OCI-LY7 (cell line): ENCODE measurements around the gene COX7A2L. TPM values are rescaled to one million over a fixed set of nuclear protein-coding genes. Genes with fewer than 3 reads are reported as not detected.

Experiments used
- BruUV-seq: library from RNA; stranded (reverse); fragments of 400-500 nt; replicated peaks from 2 replicates; lab custom pipeline; 2021; lab: Mats Ljungman, UMichigan
- CTCF ChIA-PET: fragments of 300-600 bp; sonication (Branson Sonifier 250); formaldehyde crosslinking; loops from one replicate; lab custom pipeline; 2022; ENCODE audit warnings: antibody characterized with exemption; ENCODE audit not compliant: unreplicated experiment; lab: Charles Lee
- POLR2A ChIA-PET: fragments of 300-600 bp; sonication (Branson Sonifier 250); formaldehyde crosslinking; loops from one replicate; lab custom pipeline; 2022; ENCODE audit warnings: antibody characterized with exemption; lab: Charles Lee
- DNase-seq: peaks from one replicate; pipeline ENCODE4 v3.0.0-alpha.2; 2015; ENCODE audit warnings: low spot score
- H2AFZ ChIP-seq: fragments of 200-600 bp; sonication (generic), shearing (Covaris generic); 2 replicates; pipeline ENCODE4 v1.6.1; 2014; ENCODE audit warnings: mild to moderate bottlenecking, antibody characterized with exemption, low read length, moderate library complexity
- H3K27ac ChIP-seq: fragments of 200-600 bp; sonication (generic); 2 replicates; pipeline ENCODE4 v1.5.1; 2014; ENCODE audit warnings: mixed run types, low read depth, mild to moderate bottlenecking, moderate library complexity, low read length, inconsistent platforms; ENCODE audit not compliant: poor library complexity, severe bottlenecking
- H3K36me3 ChIP-seq: fragments of 200-600 bp; sonication (generic); 2 replicates; pipeline ENCODE4 v1.6.1; 2014; ENCODE audit warnings: mild to moderate bottlenecking, antibody characterized with exemption, low read length, moderate library complexity, mixed read lengths; ENCODE audit not compliant: insufficient read depth
- H3K4me1 ChIP-seq: fragments of 200-600 bp; sonication (generic); 2 replicates; pipeline ENCODE4 v1.5.1; 2014; ENCODE audit warnings: mild to moderate bottlenecking, low read length; ENCODE audit not compliant: insufficient read depth, poor library complexity, severe bottlenecking
- H3K4me2 ChIP-seq: fragments of 200-600 bp; sonication (generic); 2 replicates; pipeline ENCODE4 v1.6.1; 2014; ENCODE audit warnings: mild to moderate bottlenecking, low read length
- H3K4me3 ChIP-seq: fragments of 200-600 bp; sonication (generic); 2 replicates; pipeline ENCODE4 v1.5.1; 2014; ENCODE audit warnings: mild to moderate bottlenecking, low read depth, low read length; ENCODE audit not compliant: poor library complexity, severe bottlenecking
- H3K79me2 ChIP-seq: fragments of 200-600 bp; sonication (generic); 2 replicates; pipeline ENCODE4 v1.6.1; 2016; ENCODE audit warnings: low read depth, mild to moderate bottlenecking, low read length, moderate library complexity, mixed read lengths; ENCODE audit not compliant: insufficient read depth
- H3K9me2 ChIP-seq: fragments of 200-600 bp; sonication (generic); 2 replicates; pipeline ENCODE4 v1.6.1; 2016; ENCODE audit warnings: mild to moderate bottlenecking, low read length, mixed read lengths; ENCODE audit not compliant: insufficient read depth
- H3K9me3 ChIP-seq: fragments of 200-600 bp; sonication (generic); 2 replicates; pipeline ENCODE4 v1.6.1; 2014; ENCODE audit warnings: mild to moderate bottlenecking, mixed run types, low read length, mixed read lengths
- H4K20me1 ChIP-seq: fragments of 200-600 bp; sonication (generic); 2 replicates; pipeline ENCODE4 v1.6.1; 2014; ENCODE audit warnings: mild to moderate bottlenecking, antibody characterized with exemption, low read length, moderate library complexity, mixed read lengths; ENCODE audit not compliant: insufficient read depth
- EZH2phosphoT487 ChIP-seq: fragments of 200-600 bp; sonication (generic); IDR thresholded peaks from 2 replicates; pipeline ENCODE4 v1.6.1; 2018; ENCODE audit warnings: low read depth, borderline replicate concordance, mild to moderate bottlenecking, mixed run types, antibody characterized with exemption, low read length, moderate library complexity, mixed read lengths
- intact Hi-C: fragments of 100-400 bp; cut with micrococcal nuclease; formaldehyde crosslinking; loops from one replicate; pipeline ENCODE4 v1.10.0; 2022; ENCODE audit not compliant: unreplicated experiment
- total RNA-seq, 2 experiments: library from RNA; depleted of rRNA in 1 of 2; stranded (reverse); fragments of >200 nt in 1 of 2; shearing (Covaris generic) in 1 of 2; gene quantifications; 2 replicates each; pipeline ENCODE4 v1.2.3, GENCODE V29; 2014 to 2022
- TF ChIP-seq, protein P1 (sequence below): fragments of 200-600 bp; sonication (generic); conservative IDR thresholded peaks from 2 replicates; pipeline ENCODE4 v1.5.1; 2014; ENCODE audit warnings: mild to moderate bottlenecking, antibody characterized with exemption, low read length, moderate library complexity, mixed read lengths

The COX7A2L gene
- total RNA-seq, 2 experiments from 2014 or later: 118 to 121 TPM

DNA sequence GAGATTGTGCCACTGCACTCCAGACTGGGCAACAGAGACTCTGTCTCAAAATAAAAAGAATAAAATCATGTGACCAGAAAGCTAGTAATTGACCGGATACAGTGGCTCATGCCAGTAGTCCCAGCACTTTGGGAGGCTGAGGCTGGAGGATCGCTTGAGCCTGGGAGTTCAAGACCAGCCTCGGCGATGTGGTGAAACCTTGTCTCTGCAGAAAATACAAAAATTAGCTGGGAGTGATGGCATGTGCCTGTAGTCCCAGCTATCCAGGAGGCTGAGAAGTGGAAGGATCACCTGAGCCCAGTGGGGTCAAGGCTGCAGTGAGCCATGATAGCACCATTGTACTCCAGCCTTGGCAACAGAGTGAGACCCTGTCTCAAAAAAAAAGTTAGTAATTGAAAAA is 36.8 kb downstream of the COX7A2L start:
- Histone ChIP-seq H3K79me2 (no peaks in the 10 kb centered on the region), H3K4me3 (no peak overlapping the region), H3K9me3 (no peaks in the 10 kb centered on the region), H4K20me1 (no peaks in the 10 kb centered on the region), H3K9me2 (no peaks in the 10 kb centered on the region), H3K4me1 (no peaks in the 10 kb centered on the region), H2AFZ (no peak overlapping the region), H3K36me3 (peaks cover 34% of the 10 kb centered on the region), H3K4me2 (no peak overlapping the region), H3K27ac (no peak overlapping the region)
- intact Hi-C loops: no loop called here
- ChIA-PET CTCF (no interaction called here), POLR2A (interaction anchor here (1.3 kb wide), 1 partner anchor 22 kb away, joined by 3 read pairs; no protein-coding TSS in a partner anchor)
- TF ChIP-seq, protein P1, sequence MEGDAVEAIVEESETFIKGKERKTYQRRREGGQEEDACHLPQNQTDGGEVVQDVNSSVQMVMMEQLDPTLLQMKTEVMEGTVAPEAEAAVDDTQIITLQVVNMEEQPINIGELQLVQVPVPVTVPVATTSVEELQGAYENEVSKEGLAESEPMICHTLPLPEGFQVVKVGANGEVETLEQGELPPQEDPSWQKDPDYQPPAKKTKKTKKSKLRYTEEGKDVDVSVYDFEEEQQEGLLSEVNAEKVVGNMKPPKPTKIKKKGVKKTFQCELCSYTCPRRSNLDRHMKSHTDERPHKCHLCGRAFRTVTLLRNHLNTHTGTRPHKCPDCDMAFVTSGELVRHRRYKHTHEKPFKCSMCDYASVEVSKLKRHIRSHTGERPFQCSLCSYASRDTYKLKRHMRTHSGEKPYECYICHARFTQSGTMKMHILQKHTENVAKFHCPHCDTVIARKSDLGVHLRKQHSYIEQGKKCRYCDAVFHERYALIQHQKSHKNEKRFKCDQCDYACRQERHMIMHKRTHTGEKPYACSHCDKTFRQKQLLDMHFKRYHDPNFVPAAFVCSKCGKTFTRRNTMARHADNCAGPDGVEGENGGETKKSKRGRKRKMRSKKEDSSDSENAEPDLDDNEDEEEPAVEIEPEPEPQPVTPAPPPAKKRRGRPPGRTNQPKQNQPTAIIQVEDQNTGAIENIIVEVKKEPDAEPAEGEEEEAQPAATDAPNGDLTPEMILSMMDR: no peak
- TF ChIP-seq EZH2phosphoT487: no peak
- BruUV-seq: no TSS peak
- no peak for DNase-seq

DNA sequence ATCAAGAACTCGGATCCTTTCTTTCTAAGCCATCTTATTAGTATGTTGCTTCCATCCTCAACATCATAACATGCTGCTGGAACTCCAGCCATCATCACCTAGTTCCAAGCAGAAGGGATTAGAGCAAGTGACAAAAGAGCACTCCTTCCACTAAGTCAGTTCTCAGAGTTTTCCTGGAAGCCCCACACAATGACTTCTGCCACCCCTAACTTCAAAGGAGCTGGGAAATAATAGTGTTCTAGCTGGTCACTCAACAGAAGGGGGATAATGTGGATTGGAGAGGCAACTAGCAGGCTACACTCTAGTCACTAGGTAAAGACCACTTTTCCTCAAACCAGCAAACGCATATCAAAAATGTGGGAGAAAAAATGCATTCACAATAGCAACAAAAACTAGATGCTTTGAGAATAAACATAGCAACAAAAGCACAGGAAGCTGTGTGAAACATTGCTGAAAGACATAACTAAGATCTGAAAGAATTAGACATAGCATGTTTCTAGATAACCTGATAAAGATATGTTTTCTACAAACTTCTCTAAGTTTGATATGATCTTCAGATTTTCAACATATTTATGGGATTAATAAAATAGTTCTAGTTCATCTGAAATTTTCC is 39.5 kb downstream of the COX7A2L start:
- Histone ChIP-seq H3K4me3 (no peak overlapping the region), H3K4me2 (no peak overlapping the region), H3K9me2 (no peaks in the 10 kb centered on the region), H3K4me1 (no peaks in the 10 kb centered on the region), H3K9me3 (no peaks in the 10 kb centered on the region), H3K27ac (no peak overlapping the region), H3K79me2 (no peaks in the 10 kb centered on the region), H2AFZ (no peak overlapping the region), H3K36me3 (peaks cover 41% of the 10 kb centered on the region), H4K20me1 (no peaks in the 10 kb centered on the region)
- CTCF ChIA-PET: interaction anchor here (1.0 kb wide), 1 partner anchor 9 kb away, joined by 3 read pairs; no protein-coding TSS in a partner anchor
- no peak for DNase-seq
- POLR2A ChIA-PET: interaction anchor here (0.7 to 0.9 kb wide), 2 partner anchors 93 to 246 kb away, joined by 3 read pairs; no protein-coding TSS in a partner anchor
- BruUV-seq: no TSS peak
- intact Hi-C loops: no loop called here
- TF ChIP-seq EZH2phosphoT487: no peak
- TF ChIP-seq, protein P1: no peak

DNA sequence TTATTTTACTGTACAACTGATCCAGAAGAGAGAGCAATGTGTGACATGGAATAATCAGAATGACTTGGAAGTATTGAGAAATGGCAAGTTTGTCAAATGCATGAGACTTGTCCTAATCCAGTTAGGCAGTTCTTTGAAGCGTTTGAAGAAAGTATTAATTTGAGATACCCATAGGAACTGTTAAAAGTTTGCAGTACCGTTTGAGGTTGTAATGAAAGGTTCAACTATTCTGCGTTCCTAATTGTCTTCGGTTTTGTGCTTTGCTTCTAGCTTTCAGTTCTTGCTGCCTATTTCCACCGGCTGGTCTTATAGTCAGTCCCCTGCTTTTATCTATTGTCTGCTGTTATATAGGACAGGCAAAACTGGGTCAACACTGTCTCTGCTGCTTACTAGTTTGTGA is 41.8 kb downstream of the COX7A2L start:
- Histone ChIP-seq H3K4me1 (no peaks in the 10 kb centered on the region), H3K79me2 (no peaks in the 10 kb centered on the region), H2AFZ (no peak overlapping the region), H3K36me3 (peaks cover 37% of the 10 kb centered on the region), H3K4me3 (no peak overlapping the region), H4K20me1 (no peaks in the 10 kb centered on the region), H3K27ac (no peak overlapping the region), H3K4me2 (no peak overlapping the region), H3K9me3 (no peaks in the 10 kb centered on the region), H3K9me2 (no peaks in the 10 kb centered on the region)
- ChIA-PET CTCF (no interaction called here), POLR2A (no interaction called here)
- DNase-seq: no peak
- TF ChIP-seq, protein P1: no peak
- no peak for TF ChIP-seq EZH2phosphoT487
- intact Hi-C loops: no loop called here
- BruUV-seq: no TSS peak
